ENCODE results near the gene BRCA1. TPM values are rescaled to one million over a fixed set of nuclear protein-coding genes. Genes with fewer than 3 reads are reported as not detected.

The BRCA1 gene
- total RNA-seq, 1 donor from 2014 or later, result 9.7 TPM

- no peak for DNase-seq (ENCODE audit: extremely low read depth, low read depth, low spot score)
These were observed 99.2 kb downstream of the BRCA1 start for GRCh38 chr17:43025766-43026537.

GRCh38 chr17:43025290-43025657 is 99.9 kb downstream of the BRCA1 start:
- DNase-seq (ENCODE audit: extremely low read depth, low read depth, low spot score), result no peak

GRCh38 chr17:43024407-43025289 is 100.5 kb downstream of the BRCA1 start, which contains the start of gene RND2:
Gene RND2, plus strand, starts transcription at chr17:43025231. Its CDS starts 117 bp downstream, at chr17:43025348.
- DNase-seq (ENCODE audit: extremely low read depth, low read depth, low spot score), result peak; percentile 84

GRCh38 chr17:43021741-43022512 is 103.2 kb downstream of the BRCA1 start, which contains the start of gene VAT1:
Gene VAT1, minus strand, starts transcription at chr17:43022385. Its CDS starts 63 bp downstream, at chr17:43022322.
- no peak for DNase-seq (ENCODE audit: extremely low read depth, low read depth, low spot score)

- DNase-seq (ENCODE audit: extremely low read depth, low read depth, low spot score), result no peak
These were observed 104.1 kb downstream of the BRCA1 start for GRCh38 chr17:43020789-43021740.

- no peak for DNase-seq (ENCODE audit: extremely low read depth, low read depth, low spot score)
These were observed 105.0 kb downstream of the BRCA1 start for GRCh38 chr17:43020030-43020621.

GRCh38 chr17:43019418-43019817 is 105.7 kb downstream of the BRCA1 start:
- no peak for DNase-seq (ENCODE audit: extremely low read depth, low read depth, low spot score)

GRCh38 chr17:43018932-43019331 is 106.2 kb downstream of the BRCA1 start:
- no peak for DNase-seq (ENCODE audit: extremely low read depth, low read depth, low spot score)

- no peak for DNase-seq (ENCODE audit: extremely low read depth, low read depth, low spot score)
These were observed 106.9 kb downstream of the BRCA1 start for GRCh38 chr17:43018008-43018853.

GRCh38 chr17:43016216-43016615 is 108.9 kb downstream of the BRCA1 start:
- DNase-seq (ENCODE audit: extremely low read depth, low read depth, low spot score), result no peak

GRCh38 chr17:43015579-43015978 is 109.6 kb downstream of the BRCA1 start:
- DNase-seq (ENCODE audit: extremely low read depth, low read depth, low spot score), result no peak

- no peak for DNase-seq (ENCODE audit: extremely low read depth, low read depth, low spot score)
These were observed 110.3 kb downstream of the BRCA1 start for GRCh38 chr17:43014649-43015542.

- DNase-seq (ENCODE audit: extremely low read depth, low read depth, low spot score), result no peak
These were observed 111.0 kb downstream of the BRCA1 start for GRCh38 chr17:43014020-43014648.

GRCh38 chr17:43013296-43013695 is 111.9 kb downstream of the BRCA1 start:
- DNase-seq (ENCODE audit: extremely low read depth, low read depth, low spot score), result no peak

- no peak for DNase-seq (ENCODE audit: extremely low read depth, low read depth, low spot score)
These were observed 113.3 kb downstream of the BRCA1 start for GRCh38 chr17:43011728-43012472.

- DNase-seq (ENCODE audit: extremely low read depth, low read depth, low spot score), result no peak
These were observed 114.4 kb downstream of the BRCA1 start for GRCh38 chr17:43010667-43011308.
